ENCODE measurements around the gene UACA. TPM values are rescaled to one million over a fixed set of nuclear protein-coding genes. Genes with fewer than 3 reads are reported as not detected.

The UACA gene
- total RNA-seq, 4 donors from 2014 or later: 36.1 to 158 (median 47.3) TPM

DNA sequence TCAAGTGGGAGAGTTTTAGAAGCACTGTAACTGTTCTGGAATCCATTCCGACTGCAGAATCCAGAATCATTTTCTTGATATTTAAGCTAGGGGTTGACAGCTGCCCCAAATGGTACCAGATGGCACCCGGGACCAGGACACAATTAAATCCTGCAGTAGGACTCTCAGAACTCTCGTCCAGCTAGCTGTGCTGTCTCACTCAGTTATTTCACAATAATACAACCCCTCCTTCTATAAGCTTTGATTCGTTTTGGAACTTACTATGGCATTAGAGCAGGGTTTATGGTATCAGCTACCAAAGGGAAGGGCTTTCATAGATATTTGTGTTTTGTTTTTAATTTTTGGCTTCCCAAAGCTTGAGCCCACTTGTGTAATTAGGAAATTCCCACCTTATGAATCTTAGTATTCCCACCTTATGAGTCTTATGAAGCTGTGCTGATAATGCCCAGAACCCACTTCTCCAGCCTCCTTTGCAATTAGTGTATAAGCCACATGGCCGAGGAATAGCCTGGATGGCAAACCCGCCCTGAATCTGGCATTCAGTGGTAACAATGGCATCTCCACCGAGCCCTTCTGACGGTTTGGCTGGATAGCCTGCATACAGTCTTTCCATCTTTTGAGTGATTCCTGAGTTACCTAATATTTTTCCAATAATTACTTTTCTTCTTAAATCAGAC is 120.1 kb downstream of the UACA start:
- TF ChIP-seq, protein P1, sequence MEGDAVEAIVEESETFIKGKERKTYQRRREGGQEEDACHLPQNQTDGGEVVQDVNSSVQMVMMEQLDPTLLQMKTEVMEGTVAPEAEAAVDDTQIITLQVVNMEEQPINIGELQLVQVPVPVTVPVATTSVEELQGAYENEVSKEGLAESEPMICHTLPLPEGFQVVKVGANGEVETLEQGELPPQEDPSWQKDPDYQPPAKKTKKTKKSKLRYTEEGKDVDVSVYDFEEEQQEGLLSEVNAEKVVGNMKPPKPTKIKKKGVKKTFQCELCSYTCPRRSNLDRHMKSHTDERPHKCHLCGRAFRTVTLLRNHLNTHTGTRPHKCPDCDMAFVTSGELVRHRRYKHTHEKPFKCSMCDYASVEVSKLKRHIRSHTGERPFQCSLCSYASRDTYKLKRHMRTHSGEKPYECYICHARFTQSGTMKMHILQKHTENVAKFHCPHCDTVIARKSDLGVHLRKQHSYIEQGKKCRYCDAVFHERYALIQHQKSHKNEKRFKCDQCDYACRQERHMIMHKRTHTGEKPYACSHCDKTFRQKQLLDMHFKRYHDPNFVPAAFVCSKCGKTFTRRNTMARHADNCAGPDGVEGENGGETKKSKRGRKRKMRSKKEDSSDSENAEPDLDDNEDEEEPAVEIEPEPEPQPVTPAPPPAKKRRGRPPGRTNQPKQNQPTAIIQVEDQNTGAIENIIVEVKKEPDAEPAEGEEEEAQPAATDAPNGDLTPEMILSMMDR (IDR thresholded peaks at IDR 0.05): no peak
- ATAC-seq (ENCODE audit: low FRiP score) (no peak), DNase-seq (ENCODE audit: low spot score) (no peak)

GRCh38 chr15:70636540-70637165 is 126.7 kb downstream of the UACA start:
- ATAC-seq (ENCODE audit: low FRiP score) (no peak), DNase-seq (ENCODE audit: low spot score) (no peak)
- TF ChIP-seq, protein P1 (IDR thresholded peaks at IDR 0.05): no peak

- ATAC-seq (ENCODE audit: low FRiP score) (no peak), DNase-seq (ENCODE audit: low spot score) (no peak)
- TF ChIP-seq, protein P1 (IDR thresholded peaks at IDR 0.05): no peak
Measured at GRCh38 chr15:70635895-70636294, 127.5 kb downstream of the UACA start.

DNA sequence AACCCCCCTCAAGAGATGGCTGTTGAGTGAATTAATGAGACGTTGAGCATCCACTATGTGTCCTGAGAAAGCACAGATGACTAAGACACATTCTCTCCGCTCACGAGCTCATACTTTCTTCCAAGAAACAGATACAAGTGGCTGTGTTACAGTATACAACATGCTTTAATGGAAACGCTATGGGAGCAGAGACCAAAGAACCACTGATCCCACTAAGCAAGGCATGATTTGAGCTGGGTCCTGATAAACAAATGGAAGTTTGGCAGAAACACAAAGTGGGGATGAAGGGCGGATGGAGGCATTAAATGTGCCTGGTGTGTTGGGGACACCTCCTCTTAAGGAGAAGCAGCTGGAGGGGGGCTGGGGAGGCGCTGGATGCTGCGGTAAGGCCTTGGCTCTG is 129.4 kb downstream of the UACA start:
- no peak for DNase-seq (ENCODE audit: low spot score)
- ATAC-seq (ENCODE audit: low FRiP score): no peak
- TF ChIP-seq, protein P1 (IDR thresholded peaks at IDR 0.05): no peak

GRCh38 chr15:70633103-70633831 is 130.1 kb downstream of the UACA start:
- TF ChIP-seq, protein P1 (IDR thresholded peaks at IDR 0.05): no peak
- DNase-seq (ENCODE audit: low spot score) (no peak), ATAC-seq (ENCODE audit: low FRiP score) (no peak)

GRCh38 chr15:70632491-70633102 is 130.8 kb downstream of the UACA start:
- TF ChIP-seq, protein P1 (IDR thresholded peaks at IDR 0.05): no peak
- no peak for ATAC-seq (ENCODE audit: low FRiP score)
- no peak for DNase-seq (ENCODE audit: low spot score)
